Mucosa of rectum (tissue), 2 donors: ENCODE measurements around the gene FOXK1.

Experiments used
- H3K27ac ChIP-seq, 2 donors: one replicate each; pipeline ENCODE4 v1.7.0; 2013; ENCODE audit warnings: inconsistent platforms in 2 of 2, low read depth in 2 of 2, low read length in 2 of 2
- H3K27me3 ChIP-seq, 2 donors: one replicate each; pipeline ENCODE4 v1.7.0; 2013; ENCODE audit warnings: low read length in 2 of 2; ENCODE audit not compliant: control insufficient read depth in 2 of 2, insufficient read depth in 2 of 2
- H3K36me3 ChIP-seq, 2 donors: one replicate each; pipeline ENCODE4 v1.7.0; 2013; ENCODE audit warnings: low read length in 2 of 2; ENCODE audit not compliant: control insufficient read depth in 2 of 2, insufficient read depth in 2 of 2
- H3K4me1 ChIP-seq, 2 donors: one replicate each; pipeline ENCODE4 v1.7.0; 2013; ENCODE audit warnings: low read length in 2 of 2, mild to moderate bottlenecking in 1 of 2; ENCODE audit not compliant: control insufficient read depth in 2 of 2, insufficient read depth in 2 of 2
- H3K4me3 ChIP-seq, 2 donors: one replicate each; pipeline ENCODE4 v1.7.0; 2013; ENCODE audit warnings: low read length in 2 of 2
- H3K9ac ChIP-seq, 2 donors: one replicate each; pipeline ENCODE4 v1.7.0; 2013; ENCODE audit warnings: low read length in 2 of 2, low read depth in 1 of 2, mild to moderate bottlenecking in 1 of 2
- H3K9me3 ChIP-seq, 2 donors: one replicate each; pipeline ENCODE4 v1.7.0; 2013; ENCODE audit warnings: low read length in 2 of 2; ENCODE audit not compliant: control insufficient read depth in 2 of 2
- donor health status: healthy.
- donor health status: Normal muscosa, but diverticular disease.

FOXK1 gene

DNA sequence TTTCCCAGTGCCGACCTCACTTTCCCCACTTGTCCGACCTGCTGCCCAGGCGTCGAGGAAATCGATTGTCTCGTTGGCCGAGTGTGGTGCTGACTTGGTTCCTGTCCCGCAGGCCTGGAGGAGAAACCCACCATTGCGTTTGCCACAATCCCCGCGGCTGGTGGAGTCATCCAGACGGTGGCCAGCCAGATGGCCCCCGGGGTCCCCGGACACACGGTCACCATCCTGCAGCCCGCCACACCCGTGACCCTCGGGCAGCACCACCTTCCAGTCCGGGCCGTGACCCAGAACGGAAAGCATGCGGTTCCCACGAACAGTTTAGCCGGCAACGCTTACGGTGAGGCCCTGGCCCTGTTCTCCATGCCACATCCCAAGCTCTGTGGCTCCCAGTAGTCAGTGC lies 78.9 kb downstream of the FOXK1 start:
- Histone ChIP-seq H3K4me1 (no peaks in the 10 kb centered on the region), H3K27ac (no peak overlapping the region), H3K4me3 (no peak overlapping the region), H3K36me3 (peaks cover 51 to 52% of the 10 kb centered on the region in 2 donors), H3K9ac (no peak overlapping the region), H3K9me3 (no peaks in the 10 kb centered on the region), H3K27me3 (no peaks in the 10 kb centered on the region)

DNA sequence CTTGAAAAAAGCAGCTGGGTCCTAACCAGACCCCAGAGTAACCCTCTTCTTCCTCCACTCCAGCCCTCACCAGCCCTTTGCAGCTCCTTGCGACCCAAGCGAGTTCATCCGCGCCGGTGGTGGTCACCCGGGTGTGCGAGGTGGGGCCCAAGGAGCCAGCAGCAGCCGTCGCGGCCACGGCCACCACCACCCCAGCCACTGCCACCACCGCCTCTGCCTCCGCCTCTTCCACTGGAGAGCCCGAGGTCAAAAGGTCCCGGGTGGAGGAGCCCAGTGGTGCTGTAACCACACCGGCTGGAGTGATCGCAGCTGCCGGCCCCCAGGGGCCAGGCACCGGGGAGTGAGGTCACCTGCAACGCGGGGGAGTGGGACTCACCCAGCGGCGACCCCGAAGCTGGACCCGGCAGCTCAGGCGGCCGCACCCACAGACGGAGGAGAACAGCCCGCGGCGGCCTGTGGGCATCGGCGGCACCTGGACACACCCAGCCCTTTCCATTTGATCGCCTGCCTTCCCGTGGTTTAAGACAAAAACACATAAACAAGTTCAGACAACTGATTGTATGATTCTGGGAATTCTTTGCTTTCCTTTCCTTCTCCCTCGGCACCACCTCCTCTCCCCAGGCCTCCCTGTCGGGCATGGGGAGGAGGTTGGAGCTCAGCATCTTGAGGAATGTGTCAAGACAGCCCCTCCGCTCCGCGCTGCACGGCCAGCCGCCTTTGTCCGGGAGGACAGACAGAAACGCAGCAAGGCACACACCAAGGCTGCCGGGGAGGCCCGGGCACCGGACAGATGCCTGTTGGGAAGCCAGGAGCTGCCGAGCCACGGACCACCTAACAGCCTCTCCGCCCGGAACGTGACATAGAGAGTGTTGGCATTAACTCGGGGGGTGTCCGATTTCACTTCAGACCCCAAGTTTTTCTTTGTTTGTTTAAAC lies 80.3 kb downstream of the FOXK1 start:
- Histone ChIP-seq H3K9me3 (no peaks in the 10 kb centered on the region), H3K27me3 (no peaks in the 10 kb centered on the region), H3K27ac (no peak overlapping the region), H3K9ac (no peak overlapping the region), H3K4me1 (no peaks in the 10 kb centered on the region), H3K4me3 (no peak overlapping the region), H3K36me3 (peaks cover 44 to 50% of the 10 kb centered on the region in 2 donors)

DNA sequence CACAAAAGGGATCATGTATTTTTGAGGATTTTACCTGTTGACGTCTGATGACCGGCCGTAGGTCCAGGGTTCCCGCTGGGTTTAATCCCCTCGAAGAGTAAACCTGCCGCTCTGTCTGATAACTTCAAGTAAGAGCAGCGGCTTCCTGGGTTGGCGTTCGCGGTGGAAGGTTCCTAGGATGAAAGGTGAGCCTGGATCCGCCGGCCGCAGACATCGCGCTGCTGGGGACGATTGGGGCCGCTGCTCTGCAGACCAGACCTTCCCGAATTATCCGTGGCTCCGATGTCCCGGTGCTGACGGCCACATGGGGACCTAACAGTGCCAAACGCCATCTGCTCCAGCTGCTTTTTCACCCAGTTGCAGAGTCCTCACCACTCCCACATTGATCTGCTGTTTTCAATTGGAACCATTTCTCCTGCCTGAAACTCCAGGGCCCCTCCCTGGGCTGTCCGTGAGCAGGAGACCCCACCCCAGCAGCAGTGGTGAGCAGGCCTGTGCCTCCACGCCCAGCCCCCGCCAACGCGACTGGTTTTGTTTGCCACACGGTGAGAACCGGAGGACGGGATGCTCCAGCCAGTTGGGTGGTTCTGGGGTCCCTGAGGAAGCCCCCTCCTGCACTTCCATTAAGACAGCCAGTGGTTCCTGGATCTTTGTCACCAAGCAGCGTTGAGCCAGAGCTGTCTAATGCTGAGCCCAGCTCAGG lies 81.1 kb downstream of the FOXK1 start:
- Histone ChIP-seq H3K9me3 (no peaks in the 10 kb centered on the region), H3K27me3 (no peaks in the 10 kb centered on the region), H3K36me3 (peaks cover 38 to 43% of the 10 kb centered on the region in 2 donors), H3K9ac (no peak overlapping the region), H3K4me1 (no peaks in the 10 kb centered on the region), H3K4me3 (no peak overlapping the region), H3K27ac (no peak overlapping the region)

DNA sequence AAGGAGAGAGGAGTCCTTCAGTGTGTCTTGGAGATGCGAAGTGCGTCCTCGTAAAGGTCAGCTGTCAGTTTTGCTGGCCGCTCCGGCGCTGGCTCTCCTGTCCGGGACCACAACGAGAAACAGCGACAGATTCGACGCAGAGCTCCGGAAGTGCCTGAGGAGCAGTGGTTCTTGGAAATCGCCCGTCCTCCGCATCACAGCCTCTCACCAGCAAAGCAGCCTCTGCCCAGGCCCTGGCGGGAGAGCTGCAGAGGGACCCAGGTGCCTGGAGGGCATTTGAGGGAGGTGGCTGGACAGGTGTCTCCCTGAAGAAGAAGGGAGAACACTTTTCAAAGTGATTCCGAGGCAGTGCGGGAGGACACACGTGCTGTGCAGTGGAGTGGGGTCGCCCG lies 81.7 kb downstream of the FOXK1 start:
- no peaks in the 10 kb centered on the region for H3K27me3 ChIP-seq
- no peak overlapping the region for H3K9ac ChIP-seq
- no peaks in the 10 kb centered on the region for H3K4me1 ChIP-seq
- peaks cover 38 to 39% of the 10 kb centered on the region in 2 donors for H3K36me3 ChIP-seq
- H3K4me3 ChIP-seq: no peak overlapping the region
- no peak overlapping the region for H3K27ac ChIP-seq
- no peaks in the 10 kb centered on the region for H3K9me3 ChIP-seq

DNA sequence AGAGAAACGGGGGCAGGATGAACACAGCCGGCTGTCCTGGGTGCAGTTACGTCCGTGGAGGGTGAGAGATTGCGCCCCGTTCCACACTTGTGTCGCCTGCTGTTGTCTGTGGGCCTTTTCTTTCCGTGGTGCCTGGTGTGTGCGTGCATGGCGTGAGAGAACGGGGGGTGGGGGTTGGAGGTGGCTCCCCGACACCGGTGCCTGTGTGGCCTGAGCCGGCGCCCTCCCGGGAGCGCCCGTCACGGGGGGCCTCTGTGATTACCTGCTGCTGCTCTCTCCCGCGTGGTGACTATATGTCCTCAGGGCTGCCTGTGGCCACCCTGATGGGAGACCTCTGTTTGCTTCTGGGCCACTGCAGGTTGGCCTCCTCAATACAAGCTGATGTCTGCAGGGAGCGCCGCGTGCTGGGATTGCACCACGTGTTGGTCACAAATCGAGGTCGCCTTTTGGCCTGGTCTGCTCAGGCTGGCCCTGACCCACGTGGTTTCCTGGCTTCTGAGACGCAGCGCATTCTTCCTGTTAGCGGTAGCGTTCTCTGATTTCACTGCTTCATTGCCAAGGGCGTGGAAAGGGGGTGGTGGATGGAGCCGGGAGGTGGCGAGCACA lies 82.4 kb downstream of the FOXK1 start:
- H3K36me3 ChIP-seq: peaks cover 34 to 37% of the 10 kb centered on the region in 2 donors
- no peak overlapping the region for H3K4me3 ChIP-seq
- no peaks in the 10 kb centered on the region for H3K4me1 ChIP-seq
- H3K27me3 ChIP-seq: no peaks in the 10 kb centered on the region
- H3K27ac ChIP-seq: no peak overlapping the region
- no peaks in the 10 kb centered on the region for H3K9me3 ChIP-seq
- H3K9ac ChIP-seq: no peak overlapping the region

DNA sequence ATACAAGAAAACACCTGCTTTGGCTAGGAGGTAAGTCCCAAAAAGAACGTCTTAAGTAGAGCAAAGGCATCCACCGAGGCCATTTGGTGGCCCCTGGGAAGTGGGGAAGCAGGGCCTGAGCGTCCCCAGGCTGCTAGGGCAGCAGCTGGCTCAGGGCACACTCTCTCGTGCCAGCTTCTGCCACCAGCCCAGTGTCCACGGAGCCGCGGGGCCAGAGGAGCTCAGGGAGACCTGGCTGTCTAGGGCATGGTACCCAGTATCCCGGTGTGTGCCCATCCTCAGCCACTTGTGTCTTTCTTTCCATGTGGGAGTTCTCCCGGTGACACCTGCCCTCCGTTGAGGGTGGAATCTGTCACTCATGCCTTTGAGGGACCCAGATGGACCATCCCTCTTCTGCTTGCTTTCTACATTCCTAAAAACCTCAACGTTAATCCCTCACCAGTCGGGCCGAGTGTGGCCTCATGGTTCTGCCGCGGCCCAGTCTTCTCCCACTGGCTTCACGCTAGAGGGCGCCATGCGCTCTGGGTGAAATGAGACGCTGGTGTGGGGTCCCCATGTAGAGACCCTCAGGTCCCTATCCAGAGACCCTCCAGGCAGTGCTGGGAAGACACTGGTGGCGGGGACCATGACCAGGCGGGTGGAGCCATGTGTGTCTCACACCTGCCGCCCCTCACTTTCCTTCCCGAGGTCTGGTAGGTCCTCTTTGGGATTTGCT lies 83.8 kb downstream of the FOXK1 start:
- no peaks in the 10 kb centered on the region for H3K9me3 ChIP-seq
- H3K4me1 ChIP-seq: no peaks in the 10 kb centered on the region
- peaks cover 27 to 31% of the 10 kb centered on the region in 2 donors for H3K36me3 ChIP-seq
- H3K9ac ChIP-seq: no peak overlapping the region
- no peak overlapping the region for H3K4me3 ChIP-seq
- H3K27me3 ChIP-seq: no peaks in the 10 kb centered on the region
- peak overlapping the region in 1 of 2 donors; percentile 57 for H3K27ac ChIP-seq

DNA sequence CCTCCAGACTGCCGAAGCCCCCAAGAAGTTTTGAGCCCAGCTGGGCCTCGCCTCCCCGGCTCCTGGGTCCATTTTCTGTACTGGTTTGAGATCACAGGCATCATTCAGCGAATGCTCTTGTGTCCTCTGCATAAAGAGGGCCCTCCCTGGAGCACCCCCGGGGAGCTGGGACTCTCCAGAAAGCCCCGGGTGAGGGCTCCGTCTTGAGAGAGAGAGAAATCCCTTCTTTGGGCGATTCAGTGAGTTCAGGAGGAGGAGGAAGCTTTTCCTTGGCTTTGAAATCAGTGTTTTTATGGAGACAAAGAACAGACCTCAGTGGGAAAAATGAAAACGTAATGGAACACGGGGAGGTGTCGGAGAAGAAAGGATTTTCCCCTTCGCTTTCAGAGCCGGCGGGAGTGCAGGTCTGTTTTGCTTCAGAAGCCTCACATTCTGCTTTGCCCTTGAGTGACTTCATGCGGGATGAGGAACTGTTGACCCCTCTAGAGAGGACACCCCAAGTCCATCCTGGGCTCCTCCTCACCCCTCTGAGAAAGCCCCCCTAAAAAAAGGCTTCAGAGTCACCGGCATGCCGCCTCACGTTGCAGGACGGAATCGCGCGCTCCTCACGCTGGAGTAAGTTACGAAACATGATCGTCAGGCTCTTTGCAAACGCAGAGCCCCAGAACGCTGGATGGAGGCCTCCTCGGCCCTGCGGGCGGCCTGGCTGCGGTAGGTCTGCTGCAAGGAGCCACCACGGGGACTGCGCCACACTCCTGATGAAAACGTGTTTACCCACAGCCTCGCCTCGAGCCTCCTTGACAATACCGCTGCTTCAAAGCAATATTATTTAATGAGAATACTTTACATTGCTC lies 84.8 kb downstream of the FOXK1 start:
- no peak overlapping the region for H3K4me3 ChIP-seq
- no peaks in the 10 kb centered on the region for H3K4me1 ChIP-seq
- H3K9me3 ChIP-seq: no peaks in the 10 kb centered on the region
- H3K27ac ChIP-seq: peak overlapping the region in 1 of 2 donors; percentile 57
- peaks cover 21 to 28% of the 10 kb centered on the region in 2 donors for H3K36me3 ChIP-seq
- peak overlapping the region in 1 of 2 donors; percentile 24 for H3K9ac ChIP-seq
- H3K27me3 ChIP-seq: no peaks in the 10 kb centered on the region

DNA sequence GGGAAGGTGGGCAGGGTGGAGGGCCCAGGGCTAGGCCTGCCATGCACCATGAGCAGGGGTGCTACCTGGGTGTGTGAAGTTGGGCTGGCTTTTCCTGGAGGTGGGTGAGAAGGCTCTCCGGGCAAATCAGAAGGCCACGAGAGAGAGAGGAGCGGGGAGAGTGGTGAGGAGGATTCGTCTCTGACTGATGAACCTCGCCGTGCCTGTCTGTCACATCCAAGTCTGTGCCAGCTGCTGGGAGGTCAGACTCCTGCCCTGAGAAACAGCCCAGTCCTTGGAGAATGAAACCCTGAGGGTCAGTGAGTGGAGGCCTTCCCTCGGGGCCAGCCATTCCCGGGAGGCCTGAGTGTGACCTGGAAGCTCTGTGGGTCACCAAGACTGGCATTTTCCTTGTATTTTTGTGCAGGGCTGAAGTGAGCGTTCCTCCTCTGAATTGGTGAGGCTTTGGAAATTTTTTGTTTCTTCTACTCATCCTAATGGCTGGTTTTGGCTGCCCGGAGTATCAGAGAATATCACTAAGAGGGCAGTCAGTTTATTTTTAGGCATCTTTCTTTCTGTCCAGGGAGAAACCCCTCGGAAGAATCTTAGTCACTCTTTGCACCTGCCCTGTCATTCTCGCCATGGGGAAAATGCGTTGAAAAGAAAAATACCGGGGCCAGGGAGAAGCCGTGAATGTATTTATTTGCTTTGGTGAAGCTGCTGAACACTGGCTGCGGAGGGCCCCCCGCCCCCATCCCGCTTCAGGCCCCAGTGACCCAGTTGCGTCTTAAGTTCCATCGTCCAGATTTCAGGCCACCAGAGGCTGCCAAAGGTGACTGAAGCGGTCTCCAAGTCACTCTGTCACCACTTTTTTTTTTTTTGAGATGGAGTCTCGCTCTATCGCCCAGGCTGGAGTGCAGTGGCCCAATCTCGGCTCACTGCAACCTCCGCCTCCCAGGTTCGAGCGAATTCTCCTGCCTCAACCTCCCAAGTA lies 86.8 kb downstream of the FOXK1 start:
- Histone ChIP-seq H3K36me3 (peaks cover 8 to 13% of the 10 kb centered on the region in 2 donors), H3K9ac (no peak overlapping the region), H3K27me3 (no peaks in the 10 kb centered on the region), H3K4me3 (no peak overlapping the region), H3K4me1 (no peaks in the 10 kb centered on the region), H3K9me3 (no peaks in the 10 kb centered on the region), H3K27ac (peak overlapping the region in 1 of 2 donors; percentile 43)
